T-helper 2 cell treated with Interferon-gamma antibody and Interleukin-4, amounts not matched to agents 5 μg/mL and 100 μg/mL, for 36 hours (primary cell): ENCODE measurements around the gene CYP2F1.
"Not testable (repeated sequence)": the region's sequence is repeated elsewhere in the genome, so short reads cannot be mapped to it uniquely, and the experiment has no call there.

Experiments
- DNase-seq: peaks from one replicate; pipeline ENCODE4 v3.0.0; 2021; ENCODE audit warnings: low spot score
- H3K27ac Mint-ChIP-seq: one replicate; pipeline ENCODE4 v1.8.0; 2021; ENCODE audit warnings: mild to moderate bottlenecking, mixed read lengths
- H3K27me3 Mint-ChIP-seq: one replicate; pipeline ENCODE4 v1.8.0; 2021; ENCODE audit warnings: low read depth, mixed read lengths
- H3K36me3 Mint-ChIP-seq: one replicate; pipeline ENCODE4 v1.8.0; 2021; ENCODE audit warnings: low read depth, mixed read lengths
- H3K4me1 Mint-ChIP-seq: one replicate; pipeline ENCODE4 v1.8.0; 2021; ENCODE audit warnings: low read depth, mixed read lengths
- H3K4me3 Mint-ChIP-seq: one replicate; pipeline ENCODE4 v1.8.0; 2022; ENCODE audit warnings: mild to moderate bottlenecking, moderate library complexity, mixed read lengths
- H3K9me3 Mint-ChIP-seq: one replicate; pipeline ENCODE4 v1.8.0; 2021; ENCODE audit warnings: mixed read lengths

The CYP2F1 gene

DNA sequence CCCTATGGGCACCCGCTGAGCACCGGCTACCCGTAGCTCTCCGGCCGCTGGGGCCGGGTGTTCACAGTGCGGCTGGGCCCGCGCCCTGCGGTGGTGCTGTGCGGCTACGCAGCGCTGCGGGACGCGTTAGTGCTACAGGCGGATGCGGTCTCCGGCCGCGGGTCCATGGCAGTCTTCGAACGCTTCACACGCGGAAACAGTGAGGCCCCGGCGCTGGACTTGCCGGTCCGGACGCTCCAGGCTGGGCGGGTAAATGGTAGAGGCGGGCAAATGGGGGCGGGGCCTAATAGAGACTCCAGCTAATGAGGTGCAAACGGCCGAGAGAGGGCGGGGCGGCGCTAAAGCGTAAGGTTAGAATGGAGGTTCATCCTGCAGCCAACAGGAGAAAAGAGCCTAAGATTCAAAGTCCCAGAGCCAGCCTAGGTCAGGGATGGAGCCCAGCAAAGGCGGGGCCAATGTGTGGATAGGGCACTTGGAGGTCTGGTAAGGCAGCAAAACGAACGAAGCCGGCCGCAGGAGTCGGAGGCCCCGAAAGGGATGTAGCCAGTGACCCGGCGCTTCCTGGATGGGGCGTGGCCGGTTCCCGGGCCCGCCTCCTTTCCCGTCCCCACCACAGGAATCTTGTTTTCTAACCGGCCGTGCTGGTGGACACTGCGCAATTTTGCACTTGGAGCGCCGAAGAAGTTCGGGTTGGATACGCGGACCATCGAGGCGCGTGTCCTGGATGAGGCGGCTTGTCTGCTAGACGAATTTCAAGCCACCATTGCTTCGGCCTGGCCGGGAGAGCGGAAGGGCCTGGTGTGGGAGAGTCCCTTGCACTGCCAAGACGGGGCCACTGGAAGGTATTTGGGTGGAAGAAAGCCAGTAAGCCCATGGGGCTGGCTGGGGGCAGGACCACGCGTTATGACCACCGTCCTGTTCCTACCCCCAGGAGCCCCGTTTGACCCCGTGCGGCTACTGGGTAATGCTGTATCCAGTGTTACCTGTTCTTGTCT lies 21.5 kb downstream of the CYP2F1 start:
- Mint-ChIP-seq H3K27ac (peak overlapping the region; percentile 73), H3K27me3 (peaks cover 36% of the 10 kb centered on the region), H3K4me3 (peak overlapping the region; percentile 89)
- H3K9me3 Mint-ChIP-seq, H3K4me1 Mint-ChIP-seq, H3K36me3 Mint-ChIP-seq: not testable (repeated sequence)
- DNase-seq = peak; percentile 22

DNA sequence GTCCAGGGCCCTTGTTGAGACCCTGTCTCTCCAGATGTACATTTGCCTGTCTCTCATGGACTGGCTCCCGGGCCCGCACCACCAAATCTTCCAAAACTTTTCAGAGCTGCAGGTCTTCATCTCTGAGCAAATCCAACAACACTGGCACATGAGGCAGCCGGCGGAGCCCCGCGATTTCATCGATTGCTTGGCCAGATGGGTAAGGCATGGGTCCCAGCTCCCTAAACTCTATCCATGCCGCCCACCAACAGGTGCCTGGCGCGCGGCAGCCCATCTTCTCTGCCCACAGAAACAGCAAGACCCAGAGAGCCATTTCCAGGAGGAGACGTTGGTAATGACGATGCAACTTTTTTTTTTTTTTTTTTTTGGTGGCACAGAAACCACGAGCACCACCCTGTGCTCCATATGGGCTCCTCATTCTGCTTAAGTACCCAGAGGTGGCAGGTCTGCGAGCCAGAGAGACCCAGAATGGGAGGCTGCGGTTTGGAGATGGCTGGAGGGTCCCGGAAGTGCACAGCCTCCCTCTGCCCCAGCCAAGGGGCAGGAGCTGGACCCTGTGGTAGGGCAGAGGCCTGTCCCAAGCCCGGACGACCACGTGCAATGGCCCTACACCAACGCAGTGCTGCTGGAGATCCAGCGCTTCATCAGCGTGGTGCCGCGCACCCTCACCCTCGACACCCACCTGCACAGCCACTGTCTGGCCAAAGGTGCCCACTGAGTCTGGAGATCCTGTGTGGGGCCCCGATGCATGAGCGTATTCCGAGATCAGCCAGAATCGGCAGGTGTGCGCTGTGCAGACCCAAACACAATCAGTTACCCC lies 22.6 kb downstream of the CYP2F1 start:
- H3K27me3 Mint-ChIP-seq = peaks cover 24% of the 10 kb centered on the region
- H3K4me3 Mint-ChIP-seq = peak overlapping the region; percentile 69
- H3K9me3 Mint-ChIP-seq = no peaks in the 10 kb centered on the region
- peaks cover 5% of the 10 kb centered on the region for H3K4me1 Mint-ChIP-seq
- H3K27ac Mint-ChIP-seq = no peak overlapping the region
- no peak for DNase-seq
- H3K36me3 Mint-ChIP-seq = no peaks in the 10 kb centered on the region

DNA sequence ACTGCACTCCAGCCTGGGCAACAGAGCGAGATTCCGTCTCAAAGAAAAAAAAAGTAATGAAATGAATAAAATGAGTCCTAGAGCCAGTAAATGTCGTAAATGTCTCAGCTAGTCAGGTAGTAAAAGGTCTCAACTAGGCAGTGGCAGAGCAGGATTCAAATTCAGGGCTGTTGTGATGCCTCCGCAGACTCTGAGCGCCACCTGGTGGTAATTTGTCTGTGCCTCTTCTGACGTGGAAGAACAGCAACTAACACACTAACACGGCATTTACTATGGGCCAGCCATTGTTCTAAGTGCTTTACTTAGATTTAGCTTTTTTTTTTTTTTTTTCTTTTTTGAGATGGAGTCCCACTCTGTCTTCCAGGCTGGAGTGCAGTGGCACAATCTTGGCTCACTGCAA lies 30.2 kb downstream of the CYP2F1 start:
- no peaks in the 10 kb centered on the region for H3K4me1 Mint-ChIP-seq
- peaks cover 16% of the 10 kb centered on the region for H3K27me3 Mint-ChIP-seq
- no peak overlapping the region for H3K4me3 Mint-ChIP-seq
- peak; percentile 71 for DNase-seq
- H3K9me3 Mint-ChIP-seq = no peaks in the 10 kb centered on the region
- H3K27ac Mint-ChIP-seq = no peak overlapping the region
- H3K36me3 Mint-ChIP-seq = no peaks in the 10 kb centered on the region

DNA sequence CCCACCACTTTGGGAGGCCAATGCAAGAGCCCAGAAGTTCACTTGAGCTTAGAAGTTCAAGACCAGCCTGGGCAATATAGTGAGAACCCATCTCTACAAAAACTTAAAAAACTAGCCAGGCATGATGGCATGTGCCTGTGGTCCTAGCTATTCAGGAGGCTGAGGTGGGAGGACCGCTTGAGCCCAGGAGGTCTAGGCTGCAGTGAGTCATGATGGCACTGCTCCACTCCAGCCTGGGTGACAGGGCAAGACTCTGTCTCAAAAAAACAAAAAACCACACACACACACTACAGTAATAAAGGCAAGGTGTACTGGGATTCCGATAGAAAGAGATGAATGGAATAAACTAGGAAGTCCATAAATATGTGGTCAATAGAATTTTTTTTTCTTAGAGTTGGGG lies 35.6 kb downstream of the CYP2F1 start:
- no peak overlapping the region for H3K27ac Mint-ChIP-seq
- H3K4me3 Mint-ChIP-seq = no peak overlapping the region
- H3K36me3 Mint-ChIP-seq = no peaks in the 10 kb centered on the region
- no peaks in the 10 kb centered on the region for H3K9me3 Mint-ChIP-seq
- H3K27me3 Mint-ChIP-seq = peaks cover 12% of the 10 kb centered on the region
- no peak for DNase-seq
- H3K4me1 Mint-ChIP-seq = no peaks in the 10 kb centered on the region

DNA sequence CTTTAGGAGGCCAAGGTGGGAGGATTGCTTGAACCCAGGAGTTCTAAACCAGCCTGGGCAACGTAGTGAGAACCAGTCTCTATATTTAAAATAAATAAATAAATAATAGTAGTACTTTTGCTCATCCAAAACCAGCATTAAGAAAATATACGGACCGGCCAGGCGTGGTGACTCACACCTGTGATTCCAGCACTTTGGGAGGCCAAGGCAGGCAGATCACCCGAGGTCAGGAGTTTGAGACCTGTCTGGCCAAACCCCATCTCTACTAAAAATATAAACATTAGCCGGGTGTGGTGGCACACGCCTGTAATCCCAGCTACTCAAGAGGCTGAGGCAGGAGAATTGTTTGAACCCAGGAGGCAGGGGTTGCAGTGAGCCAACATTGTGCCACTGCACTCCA lies 36.8 kb downstream of the CYP2F1 start:
- not testable (repeated sequence) for DNase-seq, H3K4me1 Mint-ChIP-seq, H3K36me3 Mint-ChIP-seq, H3K27ac Mint-ChIP-seq, H3K27me3 Mint-ChIP-seq, H3K4me3 Mint-ChIP-seq, H3K9me3 Mint-ChIP-seq

DNA sequence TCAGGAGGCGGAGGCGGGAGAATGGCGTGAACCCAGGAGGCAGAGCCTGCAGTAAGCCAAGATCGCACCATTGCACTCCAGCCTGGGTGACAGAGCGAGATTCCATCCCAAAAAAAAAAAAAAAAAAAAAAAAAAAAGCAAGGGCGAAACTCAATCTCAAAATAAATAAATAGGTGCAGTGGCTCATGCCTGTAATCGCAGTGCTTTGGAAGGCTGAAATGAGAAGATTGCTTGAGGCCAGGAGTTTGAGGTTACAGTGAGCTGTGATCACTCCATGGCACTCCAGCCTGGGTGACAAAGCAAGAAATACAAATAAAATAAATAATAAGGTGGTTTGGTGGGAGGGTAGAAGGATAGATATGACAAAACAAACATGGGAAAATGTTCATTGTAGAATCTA lies 39.8 kb downstream of the CYP2F1 start:
- no peaks in the 10 kb centered on the region for H3K9me3 Mint-ChIP-seq
- no peak overlapping the region for H3K27ac Mint-ChIP-seq
- H3K27me3 Mint-ChIP-seq = peaks cover 2% of the 10 kb centered on the region
- DNase-seq = no peak
- no peaks in the 10 kb centered on the region for H3K36me3 Mint-ChIP-seq
- H3K4me1 Mint-ChIP-seq = no peaks in the 10 kb centered on the region
- no peak overlapping the region for H3K4me3 Mint-ChIP-seq

DNA sequence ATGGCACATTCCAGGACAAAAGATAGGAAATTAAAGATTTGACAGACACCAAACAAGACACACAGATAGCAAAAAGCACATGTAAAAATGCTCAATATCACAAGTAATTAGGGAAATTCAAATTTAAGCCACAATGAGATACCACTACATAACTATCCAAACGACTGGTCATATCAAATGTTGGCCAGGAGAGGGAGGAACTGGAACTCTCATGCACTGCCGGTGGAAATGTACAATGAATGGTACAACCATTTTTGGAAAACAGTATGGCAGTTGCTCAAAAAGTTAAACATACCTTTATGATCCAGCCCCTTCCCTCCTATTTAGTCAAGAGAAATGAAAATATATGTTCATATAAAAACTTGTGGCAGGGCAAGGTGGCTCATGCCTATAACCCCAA lies 42.0 kb downstream of the CYP2F1 start:
- Mint-ChIP-seq H3K9me3 (no peaks in the 10 kb centered on the region), H3K27ac (no peak overlapping the region), H3K4me3 (no peak overlapping the region), H3K27me3 (peaks cover 2% of the 10 kb centered on the region), H3K4me1 (no peaks in the 10 kb centered on the region), H3K36me3 (no peaks in the 10 kb centered on the region)
- no peak for DNase-seq

DNA sequence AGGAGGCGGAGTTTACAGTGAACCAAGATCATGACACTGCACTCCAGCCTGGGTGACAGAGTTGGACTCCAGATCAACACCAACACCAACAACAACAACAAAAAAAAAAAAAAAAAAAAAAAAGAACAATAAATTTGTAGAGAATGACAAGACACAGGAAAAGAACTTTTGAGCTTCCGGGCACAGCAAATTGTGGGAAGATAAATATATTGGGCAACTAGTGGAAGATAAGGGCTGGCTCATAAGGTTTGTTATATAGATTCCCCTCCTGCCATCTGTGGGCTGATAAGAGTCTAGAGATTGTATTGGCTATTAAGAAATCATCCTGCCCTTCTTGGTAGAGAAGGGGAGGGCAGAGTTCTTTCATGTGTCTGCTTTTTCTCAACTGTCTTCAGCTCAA lies 45.6 kb downstream of the CYP2F1 start:
- no peak overlapping the region for H3K4me3 Mint-ChIP-seq
- peaks cover 2% of the 10 kb centered on the region for H3K27me3 Mint-ChIP-seq

DNA sequence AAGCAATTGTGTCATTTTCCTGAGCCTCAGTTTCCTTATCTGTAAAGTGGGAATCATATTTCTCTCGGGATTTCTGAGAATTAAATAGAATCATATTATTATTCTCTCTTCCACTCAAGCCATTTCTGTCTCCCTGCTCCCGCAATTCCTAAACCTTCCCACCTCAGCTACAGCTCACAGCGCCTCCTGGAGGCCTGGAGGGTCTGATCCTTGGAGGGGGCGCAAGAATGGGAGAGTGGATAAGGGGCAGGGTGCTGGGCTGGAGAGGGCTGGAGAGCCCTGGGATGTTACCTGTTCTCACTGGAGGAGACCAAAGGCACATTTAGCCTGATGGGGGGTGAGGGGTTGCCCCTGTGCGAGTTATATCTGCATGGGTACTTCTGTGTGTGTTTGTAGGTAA lies 47.7 kb downstream of the CYP2F1 start:
- Mint-ChIP-seq H3K27me3 (peaks cover 2% of the 10 kb centered on the region), H3K36me3 (no peaks in the 10 kb centered on the region), H3K27ac (no peak overlapping the region), H3K4me1 (no peaks in the 10 kb centered on the region), H3K4me3 (no peak overlapping the region), H3K9me3 (no peaks in the 10 kb centered on the region)
- DNase-seq = no peak

More for the DNA sequence above, 45.6 kb downstream of the CYP2F1 start:
- H3K36me3 Mint-ChIP-seq = no peaks in the 10 kb centered on the region
- H3K4me1 Mint-ChIP-seq = no peaks in the 10 kb centered on the region
- H3K27ac Mint-ChIP-seq = no peak overlapping the region
- no peak for DNase-seq
- H3K9me3 Mint-ChIP-seq = no peaks in the 10 kb centered on the region

DNA sequence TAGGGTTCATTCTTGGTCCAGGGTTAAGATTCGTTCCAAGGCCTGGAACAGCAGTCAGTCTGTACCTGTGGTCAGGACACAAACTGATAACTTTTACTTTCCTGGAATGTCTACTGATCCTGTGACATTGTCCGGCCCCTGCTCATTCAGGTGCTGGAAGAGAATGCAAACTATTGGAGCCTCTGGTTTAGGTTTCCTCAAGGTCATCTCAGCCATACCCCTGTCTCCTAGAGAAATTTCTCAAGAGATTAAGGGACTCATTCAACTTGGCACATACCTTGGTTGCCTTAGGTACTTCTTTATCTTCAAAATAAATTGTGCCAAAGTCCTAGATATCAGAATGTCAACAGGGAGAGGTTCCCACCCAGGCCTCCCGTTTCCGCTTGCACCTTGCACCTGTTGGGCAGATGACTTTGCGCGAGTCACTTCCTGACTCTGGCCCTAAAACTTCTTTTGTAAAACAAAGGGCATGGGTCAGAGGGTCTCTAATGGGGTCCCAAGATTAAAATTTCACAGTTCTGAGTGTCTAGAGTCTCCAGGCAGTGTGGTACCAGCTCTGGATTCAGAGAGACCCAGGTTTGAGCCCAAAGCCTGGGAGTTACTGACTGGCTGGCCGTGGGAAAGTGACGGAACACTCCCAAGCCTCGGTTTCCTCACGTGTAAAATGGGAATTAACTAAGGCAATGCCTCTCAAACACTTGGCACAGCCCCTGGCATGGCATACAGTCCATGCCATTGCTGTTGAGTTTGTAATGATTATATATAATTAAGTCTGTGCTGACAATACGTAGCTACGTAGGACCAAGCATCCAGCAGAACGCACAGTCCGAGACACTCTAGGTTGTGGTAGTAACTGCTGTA lies 52.9 kb downstream of the CYP2F1 start:
- Mint-ChIP-seq H3K27me3 (no peaks in the 10 kb centered on the region), H3K27ac (no peak overlapping the region), H3K9me3 (no peaks in the 10 kb centered on the region), H3K4me3 (no peak overlapping the region), H3K36me3 (no peaks in the 10 kb centered on the region), H3K4me1 (no peaks in the 10 kb centered on the region)
- DNase-seq = no peak

DNA sequence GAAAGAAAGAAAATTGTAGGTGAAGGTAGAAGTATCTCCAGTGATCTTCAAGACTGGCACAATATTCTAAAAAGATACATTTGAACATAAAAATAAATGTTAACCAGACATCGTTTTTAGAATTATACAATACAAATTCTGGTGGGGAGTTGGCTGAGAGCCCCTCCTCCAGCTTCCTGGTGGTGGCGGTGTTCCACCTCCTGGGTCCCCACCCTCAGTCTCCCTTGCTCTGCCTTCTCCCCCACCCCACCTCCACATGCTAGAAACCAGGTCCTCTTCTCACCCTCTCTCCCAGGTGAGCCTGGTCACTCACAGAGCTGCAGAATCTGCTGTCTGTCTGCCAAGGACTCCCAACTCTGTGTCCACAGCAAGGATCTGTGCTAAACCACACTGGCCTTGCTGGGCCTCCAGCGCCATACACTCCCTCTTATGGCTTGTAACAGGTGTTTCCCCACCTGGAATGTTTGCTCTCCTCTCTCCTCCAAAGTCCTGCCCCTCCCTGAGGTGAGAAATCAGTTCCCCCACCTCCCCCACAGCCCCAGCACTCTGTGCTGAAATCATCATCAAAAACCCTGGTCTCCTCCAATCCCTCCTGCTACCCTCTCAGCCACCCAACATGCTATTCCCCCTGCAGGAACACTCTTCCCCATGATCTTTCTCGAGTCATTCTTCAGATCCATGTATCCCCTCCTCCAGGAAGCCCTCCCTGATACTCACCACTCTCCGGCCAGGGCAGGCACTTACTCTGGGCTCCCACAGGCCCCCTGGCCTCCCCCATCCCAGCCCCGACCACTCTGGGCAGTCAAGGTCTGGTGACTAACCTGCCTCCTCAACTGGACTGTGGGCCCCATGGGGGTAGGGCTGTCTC lies 58.3 kb downstream of the CYP2F1 start:
- Mint-ChIP-seq H3K4me3 (no peak overlapping the region), H3K36me3 (no peaks in the 10 kb centered on the region), H3K27ac (no peak overlapping the region), H3K27me3 (no peaks in the 10 kb centered on the region), H3K4me1 (peaks cover 9% of the 10 kb centered on the region), H3K9me3 (no peaks in the 10 kb centered on the region)
- no peak for DNase-seq

DNA sequence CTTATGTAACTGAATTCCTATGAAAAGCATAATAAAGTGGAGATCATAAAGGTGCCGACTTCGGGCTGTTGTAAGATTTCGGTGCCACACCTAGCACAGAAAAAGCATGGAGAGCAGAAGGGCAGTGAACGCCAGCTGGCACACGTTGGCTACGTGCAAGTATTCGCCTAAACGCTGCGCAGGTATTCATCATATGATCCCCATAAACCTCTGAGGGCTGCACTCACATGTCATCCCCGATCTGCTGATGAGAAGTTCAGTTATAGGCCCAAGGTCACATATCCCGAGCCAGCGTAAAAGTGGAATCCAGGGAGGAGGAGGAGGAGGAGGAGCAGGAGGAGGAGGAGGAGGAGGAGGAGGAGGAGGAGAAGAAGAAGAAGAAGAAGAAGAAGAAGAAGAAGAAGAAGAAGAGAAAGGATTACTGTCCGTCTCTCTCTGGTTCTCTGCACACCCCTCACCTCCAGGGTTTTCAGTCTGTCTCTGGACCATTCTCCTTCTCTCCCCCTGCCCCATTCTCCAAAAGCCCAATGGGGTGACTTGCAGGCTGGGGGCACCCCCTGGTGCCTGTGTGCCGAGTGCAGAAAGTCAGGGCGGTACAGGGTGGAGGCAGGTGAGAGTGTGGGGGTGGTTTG lies 60.2 kb downstream of the CYP2F1 start:
- Mint-ChIP-seq H3K27me3 (no peaks in the 10 kb centered on the region), H3K9me3 (no peaks in the 10 kb centered on the region), H3K27ac (no peak overlapping the region), H3K4me1 (peaks cover 9% of the 10 kb centered on the region), H3K4me3 (no peak overlapping the region), H3K36me3 (no peaks in the 10 kb centered on the region)
- DNase-seq = no peak
